Measurements from ENCODE around the gene ENOX1.

Gene ENOX1

DNA sequence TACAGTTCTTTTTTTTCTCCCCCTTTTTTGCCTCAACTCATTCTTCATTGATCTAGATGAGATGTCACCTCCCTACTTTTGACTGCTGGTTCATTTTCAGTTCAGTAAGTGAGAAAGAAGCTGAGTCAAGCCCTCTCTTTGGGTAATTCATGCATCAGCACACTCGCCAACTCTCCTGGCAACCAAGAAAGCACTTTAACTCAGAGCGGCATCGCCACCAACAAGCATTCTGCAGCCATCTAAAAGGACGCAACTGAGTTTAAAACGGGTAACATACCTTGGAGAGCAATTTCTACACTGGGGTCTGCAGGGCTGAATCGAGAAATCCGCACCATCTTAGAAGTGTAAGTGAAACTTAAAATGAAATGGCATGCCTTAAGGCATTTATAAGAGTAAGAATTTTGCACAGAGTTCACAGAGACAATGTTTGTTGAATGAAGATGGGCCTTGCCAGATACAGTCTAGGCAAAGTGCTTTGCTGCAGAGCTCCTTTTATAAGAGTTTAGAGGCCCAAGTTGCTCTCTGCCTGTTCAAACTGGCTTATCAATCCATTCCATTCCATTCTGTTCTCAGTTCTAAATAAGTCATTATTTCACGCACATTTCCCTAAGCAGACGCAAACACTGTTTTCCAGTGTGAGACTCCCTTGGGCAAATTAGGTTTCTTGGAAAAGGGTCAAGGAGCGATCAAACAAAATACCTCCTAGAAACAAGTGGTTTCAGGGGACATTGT is 338.0 kb downstream of the ENOX1 start:
- CTCF ChIA-PET: no interaction called here
- no peak overlapping the region for H3K4me3 Mint-ChIP-seq
- H3K27ac Mint-ChIP-seq: no peak overlapping the region
- no peaks in the 10 kb centered on the region for H3K4me1 Mint-ChIP-seq
- peaks cover 4% of the 10 kb centered on the region for H3K27me3 Mint-ChIP-seq
- H3K36me3 Mint-ChIP-seq: no peaks in the 10 kb centered on the region
- DNase-seq: no peak
- no peaks in the 10 kb centered on the region for H3K9me3 Mint-ChIP-seq

DNA sequence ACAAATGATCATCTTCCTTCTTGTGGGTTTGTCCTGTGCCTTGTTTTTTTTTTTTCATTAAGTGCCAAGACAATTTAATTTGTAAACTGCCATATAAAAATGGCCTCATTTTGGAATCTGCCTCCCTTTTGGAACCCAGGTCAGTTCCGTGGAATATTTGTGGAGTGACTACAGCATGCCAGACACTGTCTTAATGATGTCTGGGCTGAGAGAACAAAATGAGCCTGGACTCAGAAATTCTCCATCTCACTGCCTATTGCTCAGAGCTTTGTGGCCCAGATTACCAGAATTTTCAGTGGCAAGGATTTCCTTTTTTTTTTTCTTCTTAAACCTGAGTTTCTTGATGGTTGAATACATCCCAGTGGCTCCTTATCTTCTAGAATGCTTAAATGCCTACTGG is 340.6 kb downstream of the ENOX1 start:
- Mint-ChIP-seq H3K27ac (no peak overlapping the region), H3K27me3 (peaks cover 4% of the 10 kb centered on the region), H3K4me1 (no peaks in the 10 kb centered on the region), H3K9me3 (no peaks in the 10 kb centered on the region), H3K36me3 (no peaks in the 10 kb centered on the region), H3K4me3 (no peak overlapping the region)
- CTCF ChIA-PET: no interaction called here
- no peak for DNase-seq

DNA sequence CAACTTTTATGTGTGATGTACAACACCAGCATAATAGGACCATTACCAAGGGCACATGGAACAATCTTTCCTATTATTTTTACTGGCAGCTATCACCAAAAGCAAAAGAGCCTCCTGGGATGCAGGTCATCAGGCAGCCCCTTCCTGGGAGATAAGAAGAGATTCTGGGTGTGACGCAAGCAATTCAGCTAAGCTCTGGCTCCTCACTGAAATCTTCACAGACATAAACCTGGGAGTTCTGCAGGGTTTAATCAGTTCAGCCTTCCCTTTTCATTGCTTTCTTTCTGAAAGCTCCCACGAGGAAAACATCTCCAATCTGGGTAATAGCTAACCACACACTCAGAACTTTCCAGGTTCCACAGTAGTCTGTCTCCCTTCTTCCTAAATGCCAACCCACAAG is 341.1 kb downstream of the ENOX1 start:
- Mint-ChIP-seq H3K9me3 (no peaks in the 10 kb centered on the region), H3K4me3 (no peak overlapping the region), H3K27me3 (peaks cover 4% of the 10 kb centered on the region), H3K27ac (no peak overlapping the region), H3K4me1 (no peaks in the 10 kb centered on the region), H3K36me3 (no peaks in the 10 kb centered on the region)
- CTCF ChIA-PET: no interaction called here
- DNase-seq: no peak

DNA sequence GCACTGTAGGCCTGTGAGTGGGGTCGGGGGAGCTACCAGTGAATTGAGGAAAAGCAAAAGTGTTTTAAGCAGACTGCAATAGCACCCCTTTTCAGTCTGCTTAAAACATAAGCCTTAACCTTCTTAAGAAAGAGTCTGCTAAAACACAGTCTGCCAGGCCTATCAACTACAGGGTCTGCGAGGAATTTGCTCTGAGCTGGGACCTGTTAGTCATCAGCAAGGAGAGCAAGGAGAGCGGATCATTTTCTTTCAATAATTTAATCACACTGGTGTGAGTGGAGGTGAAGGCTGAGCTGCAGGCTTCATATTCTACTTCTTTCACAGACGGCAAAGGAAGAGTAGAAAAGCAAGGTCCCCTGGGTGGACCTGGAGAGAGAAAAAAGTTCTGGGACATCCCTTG is 342.7 kb downstream of the ENOX1 start:
- H3K4me3 Mint-ChIP-seq: no peak overlapping the region
- H3K27me3 Mint-ChIP-seq: peaks cover 4% of the 10 kb centered on the region
- no peaks in the 10 kb centered on the region for H3K36me3 Mint-ChIP-seq
- CTCF ChIA-PET: no interaction called here
- DNase-seq: no peak
- H3K9me3 Mint-ChIP-seq: no peaks in the 10 kb centered on the region
- no peaks in the 10 kb centered on the region for H3K4me1 Mint-ChIP-seq
- H3K27ac Mint-ChIP-seq: no peak overlapping the region

DNA sequence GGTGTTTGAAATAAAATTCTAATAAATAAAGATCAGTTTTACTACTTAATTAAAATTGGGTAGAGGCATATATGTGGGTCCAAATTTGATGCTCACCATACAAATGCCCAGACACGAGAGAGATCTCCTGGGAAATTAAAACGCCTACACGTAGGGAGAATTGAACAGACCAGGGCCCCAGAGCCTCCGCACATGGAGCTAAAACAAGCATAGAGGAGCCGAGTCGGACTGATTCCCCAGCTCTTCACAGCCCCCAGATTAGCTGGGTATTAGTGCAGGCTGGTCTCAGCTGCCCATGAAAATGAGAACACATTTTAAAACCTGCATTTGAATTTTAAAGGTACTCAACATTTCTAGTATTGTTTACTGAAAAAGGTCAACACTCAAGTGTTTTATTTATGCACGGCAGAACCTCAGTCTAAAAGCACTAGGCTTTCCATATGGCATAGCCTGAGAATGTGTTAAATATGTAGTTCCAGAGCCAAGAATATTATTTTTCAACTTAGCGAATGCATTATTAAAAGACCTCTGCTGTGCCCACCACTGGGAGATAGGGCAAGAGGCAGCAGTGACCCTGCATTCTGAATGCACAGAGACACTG is 344.8 kb downstream of the ENOX1 start:
- Mint-ChIP-seq H3K27me3 (peaks cover 4% of the 10 kb centered on the region), H3K4me1 (no peaks in the 10 kb centered on the region), H3K27ac (no peak overlapping the region), H3K4me3 (no peak overlapping the region), H3K36me3 (no peaks in the 10 kb centered on the region), H3K9me3 (no peaks in the 10 kb centered on the region)
- CTCF ChIA-PET: no interaction called here
- DNase-seq: no peak

DNA sequence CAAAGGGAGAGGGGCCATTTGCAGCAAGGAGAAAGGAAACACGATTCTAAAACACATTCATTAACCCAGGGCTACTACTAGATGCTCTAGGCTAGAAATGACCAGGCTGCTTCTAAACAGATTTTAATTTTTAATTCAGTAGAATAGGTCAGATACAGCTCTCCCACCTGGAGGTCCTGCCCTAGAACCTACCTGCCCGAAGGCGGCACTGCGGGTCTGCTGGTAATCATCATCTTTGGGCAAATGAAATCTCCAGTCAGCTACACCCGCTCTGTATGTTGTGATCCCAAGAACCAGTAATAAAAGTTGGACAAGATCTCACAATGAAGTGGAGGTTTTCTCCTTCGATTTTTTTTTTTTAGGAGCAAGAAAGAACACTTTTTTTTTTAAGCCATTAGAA is 345.3 kb downstream of the ENOX1 start:
- Mint-ChIP-seq H3K9me3 (no peaks in the 10 kb centered on the region), H3K36me3 (no peaks in the 10 kb centered on the region), H3K4me3 (no peak overlapping the region), H3K27me3 (peaks cover under 1% of the 10 kb centered on the region), H3K4me1 (no peaks in the 10 kb centered on the region), H3K27ac (no peak overlapping the region)
- CTCF ChIA-PET: no interaction called here
- DNase-seq: no peak

DNA sequence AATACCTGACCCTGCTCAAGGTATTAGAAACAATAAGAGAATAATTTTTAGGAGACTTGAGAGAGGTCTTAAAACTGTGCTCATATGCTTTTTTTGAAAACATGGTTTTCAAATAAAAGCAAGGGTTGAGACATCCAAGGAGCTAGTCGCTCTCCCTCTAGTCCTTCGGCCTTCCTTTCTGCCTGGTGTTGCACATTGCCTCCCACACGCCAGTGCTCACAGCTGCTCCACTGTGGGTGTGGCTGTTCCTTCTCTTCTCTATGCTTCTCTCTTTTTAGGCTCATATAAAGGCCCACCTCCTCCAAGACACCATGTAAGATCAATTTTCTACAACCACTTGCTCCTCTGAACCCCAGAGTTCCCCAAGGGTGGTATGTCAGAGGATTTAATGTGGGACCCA is 352.6 kb downstream of the ENOX1 start:
- CTCF ChIA-PET: no interaction called here
- no peaks in the 10 kb centered on the region for H3K27me3 Mint-ChIP-seq
- H3K27ac Mint-ChIP-seq: no peak overlapping the region
- H3K36me3 Mint-ChIP-seq: no peaks in the 10 kb centered on the region
- no peaks in the 10 kb centered on the region for H3K4me1 Mint-ChIP-seq
- H3K4me3 Mint-ChIP-seq: no peak overlapping the region
- no peaks in the 10 kb centered on the region for H3K9me3 Mint-ChIP-seq
- no peak for DNase-seq

DNA sequence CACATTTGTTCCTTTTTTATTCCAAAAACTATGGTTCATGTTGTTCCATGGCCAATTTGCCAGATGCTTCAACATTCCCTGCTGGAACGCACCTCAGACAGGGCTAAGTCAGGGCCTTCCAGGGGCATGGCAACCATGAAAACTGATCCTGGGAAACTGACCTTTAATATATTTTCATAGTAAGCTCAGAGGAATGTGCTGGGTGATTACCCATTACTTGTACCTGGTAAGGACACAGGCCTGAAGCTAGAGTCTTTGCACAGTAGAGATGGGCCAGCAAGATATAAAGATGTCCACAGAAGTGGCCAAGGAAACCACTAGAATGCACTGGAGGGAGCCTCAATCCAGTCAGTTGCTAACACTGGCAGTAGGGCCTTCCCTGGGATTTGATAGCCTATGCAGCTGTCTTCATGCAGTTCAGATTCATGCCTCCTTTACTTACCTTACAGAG is 353.1 kb downstream of the ENOX1 start:
- Mint-ChIP-seq H3K36me3 (no peaks in the 10 kb centered on the region), H3K27me3 (no peaks in the 10 kb centered on the region), H3K4me3 (no peak overlapping the region), H3K27ac (no peak overlapping the region), H3K4me1 (no peaks in the 10 kb centered on the region), H3K9me3 (no peaks in the 10 kb centered on the region)
- CTCF ChIA-PET: no interaction called here
- no peak for DNase-seq

DNA sequence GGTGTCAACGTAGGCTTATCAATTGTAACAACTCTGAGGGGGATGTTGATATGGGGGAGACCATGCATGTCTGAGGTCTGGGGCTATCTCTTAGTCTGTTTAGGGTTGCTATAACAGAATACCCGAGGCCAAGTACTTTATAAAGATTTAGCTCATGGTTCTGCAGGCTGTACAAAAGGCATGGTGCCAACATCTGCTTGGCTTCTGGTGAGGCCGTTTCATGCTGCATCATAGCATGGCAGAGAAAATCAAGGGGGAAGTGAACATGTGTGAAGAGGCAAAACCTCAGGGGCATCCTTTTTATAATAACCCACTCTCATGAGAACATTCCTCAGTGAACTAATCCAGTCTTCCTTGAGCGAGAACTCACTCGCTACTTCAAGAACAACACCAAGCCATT is 353.8 kb downstream of the ENOX1 start:
- DNase-seq: no peak
- CTCF ChIA-PET: no interaction called here
- no peaks in the 10 kb centered on the region for H3K9me3 Mint-ChIP-seq
- no peak overlapping the region for H3K4me3 Mint-ChIP-seq
- no peaks in the 10 kb centered on the region for H3K4me1 Mint-ChIP-seq
- no peak overlapping the region for H3K27ac Mint-ChIP-seq
- no peaks in the 10 kb centered on the region for H3K27me3 Mint-ChIP-seq
- no peaks in the 10 kb centered on the region for H3K36me3 Mint-ChIP-seq

DNA sequence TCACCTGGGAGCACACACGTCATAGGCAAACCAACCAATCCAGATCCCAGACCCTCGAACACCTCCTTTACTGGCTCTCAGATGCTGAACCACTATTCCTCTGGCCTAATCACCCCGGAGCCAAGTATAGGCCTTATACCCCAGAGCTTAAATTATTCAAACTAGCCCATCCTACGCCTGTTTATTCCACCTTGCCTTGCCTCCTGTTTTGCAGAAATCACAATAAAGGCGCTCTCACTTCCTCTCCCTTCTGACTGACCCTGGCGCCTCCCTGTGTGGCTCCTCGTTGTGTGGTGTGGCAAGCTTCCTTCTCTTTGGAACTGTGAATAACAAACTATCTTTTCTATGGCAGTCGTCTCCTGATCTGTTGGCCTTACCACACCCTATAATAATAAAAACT is 354.9 kb downstream of the ENOX1 start:
- no peak for DNase-seq
- Mint-ChIP-seq H3K36me3 (no peaks in the 10 kb centered on the region), H3K4me1 (no peaks in the 10 kb centered on the region), H3K27me3 (no peaks in the 10 kb centered on the region), H3K9me3 (no peaks in the 10 kb centered on the region), H3K4me3 (no peak overlapping the region), H3K27ac (no peak overlapping the region)
- CTCF ChIA-PET: no interaction called here

DNA sequence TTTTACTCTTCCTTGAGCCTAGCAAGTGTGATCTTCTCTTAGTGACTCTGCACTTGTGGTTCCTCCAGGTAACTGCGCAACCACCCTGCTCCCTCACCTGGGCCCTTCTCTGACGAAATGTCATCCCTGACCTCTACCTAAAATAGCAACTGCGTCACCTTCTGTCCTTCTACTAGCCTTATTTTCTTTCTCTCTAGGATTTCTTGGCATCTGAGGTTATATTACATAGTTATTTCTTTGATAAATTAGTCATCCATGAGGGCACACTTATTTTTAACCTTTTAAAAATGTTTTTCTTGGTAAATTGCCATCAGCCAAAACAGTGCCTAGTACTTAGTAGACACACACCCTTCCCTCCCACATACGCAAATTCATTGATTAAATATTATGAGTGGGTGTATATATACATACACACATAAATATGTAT is 355.5 kb downstream of the ENOX1 start:
- H3K9me3 Mint-ChIP-seq: no peaks in the 10 kb centered on the region
- H3K4me1 Mint-ChIP-seq: no peaks in the 10 kb centered on the region
- H3K4me3 Mint-ChIP-seq: no peak overlapping the region
- H3K27ac Mint-ChIP-seq: no peak overlapping the region
- H3K36me3 Mint-ChIP-seq: no peaks in the 10 kb centered on the region
- H3K27me3 Mint-ChIP-seq: no peaks in the 10 kb centered on the region
- DNase-seq: no peak
- CTCF ChIA-PET: interaction anchor here (1.2 kb wide), 1 partner anchor 359 kb away, joined by 3 read pairs; no protein-coding TSS in a partner anchor

DNA sequence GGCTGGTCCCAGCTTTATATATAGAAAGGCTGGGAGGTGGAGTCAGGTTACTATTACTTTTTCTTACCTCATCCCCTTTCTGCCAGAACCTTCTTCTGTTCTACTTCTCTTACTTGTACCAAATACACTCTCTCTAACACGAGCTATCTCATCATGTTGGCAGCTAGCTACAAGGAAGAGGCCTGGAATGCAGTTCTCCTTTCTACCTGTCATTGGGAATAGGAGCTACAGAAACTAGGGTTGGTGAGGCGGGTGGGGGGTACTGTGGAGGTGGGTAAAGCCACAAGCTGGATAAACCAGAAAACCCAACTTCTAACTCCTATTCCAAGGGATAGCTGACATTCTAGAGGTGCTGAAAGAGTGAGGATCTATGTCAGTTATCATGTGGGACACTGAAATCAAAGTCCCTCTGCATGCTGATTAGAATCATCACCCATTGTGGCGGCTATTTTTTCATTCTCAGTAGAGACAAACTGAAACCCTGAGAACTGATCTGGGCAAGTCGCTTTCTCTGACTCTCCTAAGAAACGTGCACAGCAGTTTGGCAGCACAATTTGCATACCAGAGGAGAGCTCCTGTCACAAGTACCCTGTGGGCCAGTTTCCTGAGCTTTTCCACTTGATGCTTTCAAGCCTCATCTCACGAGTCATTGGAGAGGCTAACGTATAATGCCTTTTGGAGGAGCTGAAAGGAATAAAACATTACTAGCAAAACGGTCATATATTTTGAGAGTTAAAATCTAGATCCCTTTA is 358.1 kb downstream of the ENOX1 start:
- no peak overlapping the region for H3K4me3 Mint-ChIP-seq
- no peaks in the 10 kb centered on the region for H3K4me1 Mint-ChIP-seq
- DNase-seq: no peak
- H3K36me3 Mint-ChIP-seq: no peaks in the 10 kb centered on the region
- H3K27ac Mint-ChIP-seq: no peak overlapping the region
- H3K27me3 Mint-ChIP-seq: no peaks in the 10 kb centered on the region
- CTCF ChIA-PET: no interaction called here
- H3K9me3 Mint-ChIP-seq: no peaks in the 10 kb centered on the region

DNA sequence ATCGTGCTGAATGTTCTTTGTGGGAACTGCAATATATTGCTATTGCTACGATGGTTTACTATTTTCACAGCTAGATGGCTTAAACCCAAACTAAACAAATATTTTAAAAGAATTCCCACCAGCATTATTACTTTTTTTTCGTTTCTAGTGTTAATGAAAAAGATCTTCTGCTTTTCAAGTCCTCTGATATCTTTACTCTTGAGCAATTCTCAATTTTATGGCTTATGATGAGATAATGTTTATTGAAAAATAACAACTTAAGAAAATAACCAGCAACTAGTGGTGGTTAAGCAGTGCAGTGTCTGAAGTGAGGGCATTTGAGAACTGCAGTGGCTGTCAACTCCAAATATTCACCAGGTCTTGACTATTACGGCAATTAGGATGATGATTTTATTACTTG is 360.4 kb downstream of the ENOX1 start:
- no peaks in the 10 kb centered on the region for H3K27me3 Mint-ChIP-seq
- DNase-seq: no peak
- no peaks in the 10 kb centered on the region for H3K9me3 Mint-ChIP-seq
- CTCF ChIA-PET: no interaction called here
- H3K27ac Mint-ChIP-seq: no peak overlapping the region
- no peak overlapping the region for H3K4me3 Mint-ChIP-seq
- no peaks in the 10 kb centered on the region for H3K36me3 Mint-ChIP-seq
- no peaks in the 10 kb centered on the region for H3K4me1 Mint-ChIP-seq

DNA sequence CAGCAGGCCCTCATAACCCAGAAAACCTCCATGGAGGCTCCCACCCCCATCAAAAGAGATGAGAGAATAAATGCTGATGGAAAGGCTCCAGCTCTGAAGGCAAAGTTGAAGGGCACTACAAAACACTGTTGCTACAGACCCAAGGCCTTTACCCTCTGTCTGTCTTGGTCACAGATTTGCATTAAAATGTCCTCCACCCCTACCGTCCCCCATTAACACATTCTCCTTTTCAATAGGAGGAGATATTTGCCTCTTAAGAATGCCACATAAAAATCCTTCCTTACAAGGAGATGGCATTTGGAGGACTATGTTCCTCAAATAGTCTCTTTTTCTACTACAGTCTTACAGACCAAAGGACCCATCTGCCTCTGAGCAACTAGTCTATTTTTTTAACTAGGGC is 361.5 kb downstream of the ENOX1 start:
- no peak for DNase-seq
- no peaks in the 10 kb centered on the region for H3K27me3 Mint-ChIP-seq
- no peaks in the 10 kb centered on the region for H3K9me3 Mint-ChIP-seq
- no peaks in the 10 kb centered on the region for H3K4me1 Mint-ChIP-seq
- H3K4me3 Mint-ChIP-seq: no peak overlapping the region
- CTCF ChIA-PET: no interaction called here
- H3K36me3 Mint-ChIP-seq: no peaks in the 10 kb centered on the region
- no peak overlapping the region for H3K27ac Mint-ChIP-seq

DNA sequence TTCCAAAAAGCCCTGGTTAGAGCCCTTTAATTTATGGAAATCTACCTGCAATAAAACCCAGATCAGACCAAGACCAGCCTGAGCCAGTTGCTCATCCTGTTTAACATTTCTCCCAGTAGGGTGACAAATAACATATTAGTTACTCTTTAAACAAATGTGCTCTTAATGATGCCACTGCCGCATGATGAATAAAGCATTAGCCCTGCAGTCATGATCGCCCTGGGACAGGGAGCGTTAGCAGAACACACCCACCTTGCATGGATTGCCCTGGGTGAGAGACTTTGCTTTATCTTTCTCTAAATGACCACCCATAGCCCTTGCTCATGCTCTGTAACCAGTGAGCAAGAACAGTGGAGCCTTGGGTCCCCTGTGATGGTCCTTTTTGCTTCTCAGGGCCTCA is 362.4 kb downstream of the ENOX1 start:
- no peak overlapping the region for H3K4me3 Mint-ChIP-seq
- H3K27me3 Mint-ChIP-seq: no peaks in the 10 kb centered on the region
- CTCF ChIA-PET: no interaction called here

More for the DNA sequence above, 362.4 kb downstream of the ENOX1 start:
- no peaks in the 10 kb centered on the region for H3K4me1 Mint-ChIP-seq
- no peak overlapping the region for H3K27ac Mint-ChIP-seq
- H3K36me3 Mint-ChIP-seq: no peaks in the 10 kb centered on the region
- no peak for DNase-seq
- no peaks in the 10 kb centered on the region for H3K9me3 Mint-ChIP-seq

All from activated naive CD4-positive, alpha-beta T cell treated with anti-CD3 and anti-CD28 coated beads, Interleukin-2, amount 10 ng/mL, durations not matched to agents 7 days and 5 days (primary cell).